Measurements from ENCODE around the gene RNASE1. TPM values are rescaled to one million over a fixed set of nuclear protein-coding genes. Genes with fewer than 3 reads are reported as not detected.
"Not testable (repeated sequence)": the region's sequence is repeated elsewhere in the genome, so short reads cannot be mapped to it uniquely, and the experiment has no call there.

Gene RNASE1
- total RNA-seq, 1 donor from 2014 or later = 113 TPM

- H3K4me1 ChIP-seq (ENCODE audit: control insufficient read depth in 3 of 3, insufficient read depth in 3 of 3, low read length in 3 of 3); H3K4me3 ChIP-seq (ENCODE audit: low read length in 3 of 3); H3K9ac ChIP-seq (ENCODE audit: low read depth in 1 of 3, low read length in 3 of 3); H3K9me3 ChIP-seq (ENCODE audit: control insufficient read depth in 3 of 3, low read length in 3 of 3); H3K36me3 ChIP-seq (ENCODE audit: control insufficient read depth in 3 of 3, insufficient read depth in 3 of 3, low read length in 3 of 3); H3K27ac ChIP-seq (ENCODE audit: low read depth, low read length); H3K27me3 ChIP-seq (ENCODE audit: control insufficient read depth in 3 of 3, insufficient read depth in 3 of 3, low read length in 3 of 3): not testable (repeated sequence)
Measured at GRCh38 chr14:20828024-20828694, 25.5 kb upstream of the RNASE1 start.

GRCh38 chr14:20827326-20827725 is 24.7 kb upstream of the RNASE1 start:
- no peak overlapping the region for H3K27ac ChIP-seq (ENCODE audit: low read depth, low read length)
- no peaks in the 10 kb centered on the region for H3K9me3 ChIP-seq (ENCODE audit: control insufficient read depth in 3 of 3, low read length in 3 of 3)
- H3K27me3 ChIP-seq (ENCODE audit: control insufficient read depth in 3 of 3, insufficient read depth in 3 of 3, low read length in 3 of 3) = peaks cover 0 to 3% (median 0%) of the 10 kb centered on the region in 3 donors
- H3K36me3 ChIP-seq (ENCODE audit: control insufficient read depth in 3 of 3, insufficient read depth in 3 of 3, low read length in 3 of 3) = no peaks in the 10 kb centered on the region
- no peaks in the 10 kb centered on the region for H3K4me1 ChIP-seq (ENCODE audit: control insufficient read depth in 3 of 3, insufficient read depth in 3 of 3, low read length in 3 of 3)
- no peak overlapping the region for H3K9ac ChIP-seq (ENCODE audit: low read depth in 1 of 3, low read length in 3 of 3)
- no peak overlapping the region for H3K4me3 ChIP-seq (ENCODE audit: low read length in 3 of 3)

- not testable (repeated sequence) for H3K4me3 ChIP-seq (ENCODE audit: low read length in 3 of 3); H3K27ac ChIP-seq (ENCODE audit: low read depth, low read length); H3K27me3 ChIP-seq (ENCODE audit: control insufficient read depth in 3 of 3, insufficient read depth in 3 of 3, low read length in 3 of 3); H3K9me3 ChIP-seq (ENCODE audit: control insufficient read depth in 3 of 3, low read length in 3 of 3); H3K9ac ChIP-seq (ENCODE audit: low read depth in 1 of 3, low read length in 3 of 3); H3K36me3 ChIP-seq (ENCODE audit: control insufficient read depth in 3 of 3, insufficient read depth in 3 of 3, low read length in 3 of 3); H3K4me1 ChIP-seq (ENCODE audit: control insufficient read depth in 3 of 3, insufficient read depth in 3 of 3, low read length in 3 of 3)
Measured at GRCh38 chr14:20826666-20827065, 24.0 kb upstream of the RNASE1 start.

GRCh38 chr14:20823859-20824258 is 21.2 kb upstream of the RNASE1 start:
- no peak overlapping the region for H3K9ac ChIP-seq (ENCODE audit: low read depth in 1 of 3, low read length in 3 of 3)
- H3K4me1 ChIP-seq (ENCODE audit: control insufficient read depth in 3 of 3, insufficient read depth in 3 of 3, low read length in 3 of 3) = no peaks in the 10 kb centered on the region
- peaks cover 0 to 5% (median 0%) of the 10 kb centered on the region in 3 donors for H3K27me3 ChIP-seq (ENCODE audit: control insufficient read depth in 3 of 3, insufficient read depth in 3 of 3, low read length in 3 of 3)
- H3K36me3 ChIP-seq (ENCODE audit: control insufficient read depth in 3 of 3, insufficient read depth in 3 of 3, low read length in 3 of 3) = no peaks in the 10 kb centered on the region
- no peak overlapping the region for H3K27ac ChIP-seq (ENCODE audit: low read depth, low read length)
- no peaks in the 10 kb centered on the region for H3K9me3 ChIP-seq (ENCODE audit: control insufficient read depth in 3 of 3, low read length in 3 of 3)
- H3K4me3 ChIP-seq (ENCODE audit: low read length in 3 of 3) = no peak overlapping the region

- H3K27ac ChIP-seq (ENCODE audit: low read depth, low read length) = peak overlapping the region; percentile 23
- not testable (repeated sequence) for H3K4me1 ChIP-seq (ENCODE audit: control insufficient read depth in 3 of 3, insufficient read depth in 3 of 3, low read length in 3 of 3); H3K36me3 ChIP-seq (ENCODE audit: control insufficient read depth in 3 of 3, insufficient read depth in 3 of 3, low read length in 3 of 3); H3K9ac ChIP-seq (ENCODE audit: low read depth in 1 of 3, low read length in 3 of 3); H3K9me3 ChIP-seq (ENCODE audit: control insufficient read depth in 3 of 3, low read length in 3 of 3); H3K27me3 ChIP-seq (ENCODE audit: control insufficient read depth in 3 of 3, insufficient read depth in 3 of 3, low read length in 3 of 3); H3K4me3 ChIP-seq (ENCODE audit: low read length in 3 of 3)
Measured at GRCh38 chr14:20821521-20822108, 19.0 kb upstream of the RNASE1 start.

- Histone ChIP-seq H3K36me3 (ENCODE audit: control insufficient read depth in 3 of 3, insufficient read depth in 3 of 3, low read length in 3 of 3) (no peaks in the 10 kb centered on the region), H3K9ac (ENCODE audit: low read depth in 1 of 3, low read length in 3 of 3) (no peak overlapping the region), H3K9me3 (ENCODE audit: control insufficient read depth in 3 of 3, low read length in 3 of 3) (no peaks in the 10 kb centered on the region), H3K4me3 (ENCODE audit: low read length in 3 of 3) (no peak overlapping the region), H3K27me3 (ENCODE audit: control insufficient read depth in 3 of 3, insufficient read depth in 3 of 3, low read length in 3 of 3) (peaks cover 0 to 5% (median 0%) of the 10 kb centered on the region in 3 donors), H3K27ac (ENCODE audit: low read depth, low read length) (no peak overlapping the region), H3K4me1 (ENCODE audit: control insufficient read depth in 3 of 3, insufficient read depth in 3 of 3, low read length in 3 of 3) (no peaks in the 10 kb centered on the region)
Measured at GRCh38 chr14:20820063-20820904, 17.6 kb upstream of the RNASE1 start.

- no peaks in the 10 kb centered on the region for H3K36me3 ChIP-seq (ENCODE audit: control insufficient read depth in 3 of 3, insufficient read depth in 3 of 3, low read length in 3 of 3)
- no peak overlapping the region for H3K4me3 ChIP-seq (ENCODE audit: low read length in 3 of 3)
- H3K27ac ChIP-seq (ENCODE audit: low read depth, low read length) = no peak overlapping the region
- H3K9ac ChIP-seq (ENCODE audit: low read depth in 1 of 3, low read length in 3 of 3) = no peak overlapping the region
- H3K4me1 ChIP-seq (ENCODE audit: control insufficient read depth in 3 of 3, insufficient read depth in 3 of 3, low read length in 3 of 3) = no peaks in the 10 kb centered on the region
- H3K9me3 ChIP-seq (ENCODE audit: control insufficient read depth in 3 of 3, low read length in 3 of 3) = no peaks in the 10 kb centered on the region
- peaks cover 0 to 5% (median 0%) of the 10 kb centered on the region in 3 donors for H3K27me3 ChIP-seq (ENCODE audit: control insufficient read depth in 3 of 3, insufficient read depth in 3 of 3, low read length in 3 of 3)
Measured at GRCh38 chr14:20818861-20819260, 16.2 kb upstream of the RNASE1 start.

GRCh38 chr14:20815946-20816345 is 13.3 kb upstream of the RNASE1 start:
- H3K4me1 ChIP-seq (ENCODE audit: control insufficient read depth in 3 of 3, insufficient read depth in 3 of 3, low read length in 3 of 3); H3K9ac ChIP-seq (ENCODE audit: low read depth in 1 of 3, low read length in 3 of 3); H3K27me3 ChIP-seq (ENCODE audit: control insufficient read depth in 3 of 3, insufficient read depth in 3 of 3, low read length in 3 of 3); H3K9me3 ChIP-seq (ENCODE audit: control insufficient read depth in 3 of 3, low read length in 3 of 3); H3K36me3 ChIP-seq (ENCODE audit: control insufficient read depth in 3 of 3, insufficient read depth in 3 of 3, low read length in 3 of 3); H3K27ac ChIP-seq (ENCODE audit: low read depth, low read length); H3K4me3 ChIP-seq (ENCODE audit: low read length in 3 of 3): not testable (repeated sequence)

- no peaks in the 10 kb centered on the region for H3K36me3 ChIP-seq (ENCODE audit: control insufficient read depth in 3 of 3, insufficient read depth in 3 of 3, low read length in 3 of 3)
- no peak overlapping the region for H3K4me3 ChIP-seq (ENCODE audit: low read length in 3 of 3)
- peaks cover 0 to 6% (median 0%) of the 10 kb centered on the region in 3 donors for H3K27me3 ChIP-seq (ENCODE audit: control insufficient read depth in 3 of 3, insufficient read depth in 3 of 3, low read length in 3 of 3)
- H3K9ac ChIP-seq (ENCODE audit: low read depth in 1 of 3, low read length in 3 of 3) = no peak overlapping the region
- H3K4me1 ChIP-seq (ENCODE audit: control insufficient read depth in 3 of 3, insufficient read depth in 3 of 3, low read length in 3 of 3) = no peaks in the 10 kb centered on the region
- H3K9me3 ChIP-seq (ENCODE audit: control insufficient read depth in 3 of 3, low read length in 3 of 3) = no peaks in the 10 kb centered on the region
- H3K27ac ChIP-seq (ENCODE audit: low read depth, low read length) = no peak overlapping the region
Measured at GRCh38 chr14:20811986-20812975, 9.6 kb upstream of the RNASE1 start.
